ENCODE measurements around the gene OPN3.

Gene OPN3

DNA sequence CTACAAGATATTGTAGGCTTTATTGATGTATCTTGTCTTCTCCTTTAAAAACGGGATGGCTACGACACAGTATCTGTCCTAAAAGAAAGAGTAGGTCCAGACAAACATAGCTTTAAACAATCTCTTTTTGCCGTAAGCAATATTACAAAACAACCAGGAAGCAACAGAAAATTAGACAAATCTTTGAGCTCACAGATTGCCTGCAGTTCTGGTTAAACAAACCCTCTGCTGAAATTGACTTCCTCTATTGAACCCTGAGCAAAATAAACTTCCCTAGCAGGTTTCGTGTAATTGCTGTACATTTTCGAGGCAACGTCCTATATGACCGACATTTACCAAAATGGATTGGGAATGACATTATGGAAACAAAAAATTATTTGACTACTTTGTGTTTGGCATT, 50.6 kb downstream of the OPN3 start:
- no peak for DNase-seq (ENCODE audit: low read depth)

DNA sequence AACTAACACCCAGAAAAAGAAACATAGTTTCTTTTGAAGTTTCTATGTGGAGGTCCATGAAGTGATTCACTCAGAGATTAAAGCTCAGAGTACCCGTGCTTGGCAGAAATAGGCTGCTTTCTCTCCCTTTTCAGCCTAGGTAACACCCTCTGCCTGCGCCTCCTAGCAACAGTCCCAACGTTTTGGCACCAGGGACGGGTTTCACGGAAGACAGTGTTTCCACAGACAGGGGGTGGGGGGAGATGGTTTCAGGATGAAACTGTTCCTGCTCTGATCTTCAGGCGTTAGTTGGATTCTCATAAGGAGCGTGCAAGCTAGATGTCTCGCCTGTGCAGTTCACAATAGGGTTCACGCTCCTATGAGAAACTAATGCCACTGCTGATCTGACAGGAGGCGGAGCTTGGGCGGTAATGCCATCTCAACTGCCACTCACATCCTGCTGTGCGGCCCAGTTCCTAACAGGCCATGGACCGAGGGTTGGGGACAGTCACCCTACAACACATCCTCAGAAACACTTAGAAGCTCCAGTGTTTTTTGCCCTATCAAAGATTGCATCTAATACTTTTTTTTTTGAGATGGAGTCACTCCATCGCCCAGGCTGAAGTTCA, 53.2 kb downstream of the OPN3 start:
- no peak for DNase-seq (ENCODE audit: low read depth)

DNA sequence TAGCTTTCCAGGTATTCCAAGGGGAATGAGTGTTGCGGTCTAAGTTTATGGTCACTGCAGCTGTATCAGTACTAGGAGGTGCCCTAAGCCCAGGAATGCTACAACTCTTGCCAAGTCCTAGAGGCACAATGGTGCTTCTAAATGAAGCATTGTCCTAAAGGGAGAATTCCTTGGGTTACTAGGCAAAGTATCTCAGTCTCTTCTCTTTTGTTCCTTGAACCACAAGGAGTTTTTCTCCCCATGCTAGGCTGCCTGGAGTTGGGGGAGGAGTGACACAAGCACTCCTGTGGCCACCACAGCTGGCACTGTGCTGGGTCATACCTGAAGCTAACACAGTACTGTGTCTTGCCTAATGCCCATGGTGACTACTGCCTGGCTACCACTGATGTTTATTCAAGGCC, 57.2 kb downstream of the OPN3 start:
- DNase-seq (ENCODE audit: low read depth): no peak

DNA sequence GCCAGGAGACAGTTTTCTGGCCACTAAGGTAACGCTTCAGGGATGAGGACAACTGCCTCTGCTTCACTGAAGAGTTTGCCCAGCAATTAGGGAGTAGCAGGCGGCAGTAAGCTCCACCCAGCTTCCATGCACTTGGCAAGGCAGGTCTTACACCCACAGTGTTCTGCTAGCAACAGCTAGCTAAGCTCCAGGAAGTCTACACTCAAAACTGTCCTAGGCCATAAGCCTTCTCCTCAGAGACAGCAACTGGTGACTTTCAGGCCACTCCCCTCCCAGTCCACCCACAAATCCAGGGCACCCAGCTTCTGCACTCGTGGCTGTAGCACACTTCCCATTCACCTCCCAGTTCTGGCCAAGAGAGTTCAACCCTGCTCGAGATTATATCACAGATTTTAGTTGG, 60.7 kb downstream of the OPN3 start:
- DNase-seq (ENCODE audit: low read depth): peak; percentile 43

DNA sequence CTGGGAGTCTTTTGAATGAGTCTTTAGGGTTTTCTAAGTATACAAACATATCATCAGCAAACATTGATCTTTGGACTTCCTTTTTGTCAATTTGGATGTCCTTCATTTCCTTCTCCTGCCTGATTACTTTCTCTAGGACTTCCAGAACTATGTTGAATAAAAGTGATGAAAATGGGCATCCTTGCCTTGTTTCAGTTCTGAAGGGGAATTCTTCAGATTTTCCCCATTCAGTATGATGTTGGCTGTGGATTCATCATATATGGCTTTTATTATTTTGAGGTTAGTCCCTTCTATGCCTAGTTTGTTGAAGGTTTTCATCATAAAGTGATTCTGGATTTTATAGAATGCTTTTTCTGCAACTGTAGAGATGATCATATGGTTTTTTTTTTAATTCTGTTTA, 66.0 kb downstream of the OPN3 start:
- DNase-seq (ENCODE audit: low read depth): no peak

DNA sequence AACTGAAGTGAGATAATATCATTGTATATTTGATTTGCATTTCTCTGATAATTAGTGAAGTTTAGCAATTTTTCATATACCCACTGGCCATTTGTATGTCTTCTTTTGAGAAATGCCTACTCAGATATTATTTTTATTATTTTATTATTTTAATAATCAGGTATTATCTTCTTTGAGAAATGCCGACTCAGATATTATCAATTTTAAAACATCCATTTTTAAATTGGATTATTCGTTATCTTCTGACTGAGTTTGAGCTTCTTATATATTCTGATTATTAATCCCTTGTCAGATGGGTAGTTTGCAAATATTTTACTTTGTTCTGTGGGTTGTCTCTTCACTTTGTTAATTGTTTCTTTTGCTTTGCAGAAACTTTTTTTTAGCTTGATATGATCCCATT, 70.3 kb downstream of the OPN3 start:
- no peak for DNase-seq (ENCODE audit: low read depth)

DNA sequence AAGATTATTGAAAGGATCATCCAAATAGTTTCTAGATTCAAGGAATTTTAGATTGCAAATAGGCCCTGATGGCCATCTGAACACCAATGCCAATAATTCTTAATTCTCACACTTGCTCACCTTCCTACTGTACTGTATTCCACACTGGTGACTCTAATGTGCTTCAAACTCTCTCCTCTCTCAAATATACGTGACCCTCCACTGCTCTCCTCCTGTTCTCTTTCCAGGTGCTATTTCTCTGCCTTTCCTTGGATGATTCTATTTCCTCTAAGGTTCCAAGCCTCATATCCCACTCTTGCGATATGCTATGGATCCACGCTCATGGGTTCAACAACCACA, 79.4 kb downstream of the OPN3 start:
- no peak for DNase-seq (ENCODE audit: low read depth)

DNA sequence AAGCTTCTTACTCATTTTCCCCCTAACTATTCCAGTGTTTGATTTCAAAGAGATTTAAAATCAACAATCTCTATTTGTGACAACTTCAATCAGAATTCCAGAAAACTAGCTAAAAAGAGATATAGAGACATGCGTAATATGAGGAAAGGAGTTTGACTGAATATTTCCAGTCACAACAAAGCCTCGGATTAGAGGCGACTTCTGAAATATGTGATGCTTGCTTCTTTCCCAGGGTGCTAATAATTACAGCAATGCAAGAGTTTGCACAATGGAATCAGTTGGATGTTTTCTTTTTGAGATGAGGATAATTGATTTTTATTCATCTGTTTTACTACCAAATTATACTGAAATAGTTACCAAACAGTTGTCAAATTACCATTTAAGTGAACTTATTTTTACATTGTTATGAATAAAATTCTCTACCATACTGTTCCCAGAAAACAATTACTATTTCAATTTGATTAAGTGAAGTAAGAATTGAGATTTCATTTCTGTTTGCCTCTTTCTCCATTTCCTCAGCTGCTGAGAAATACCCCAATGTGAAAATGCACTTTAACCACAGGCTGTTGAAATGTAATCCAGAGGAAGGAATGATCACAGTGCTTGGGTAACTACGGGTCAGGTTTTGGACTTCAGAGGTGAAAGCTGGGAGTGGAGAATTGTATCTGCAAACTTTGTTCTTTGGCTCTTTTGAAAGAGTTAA, 79.9 kb downstream of the OPN3 start:
- DNase-seq (ENCODE audit: low read depth): no peak

DNA sequence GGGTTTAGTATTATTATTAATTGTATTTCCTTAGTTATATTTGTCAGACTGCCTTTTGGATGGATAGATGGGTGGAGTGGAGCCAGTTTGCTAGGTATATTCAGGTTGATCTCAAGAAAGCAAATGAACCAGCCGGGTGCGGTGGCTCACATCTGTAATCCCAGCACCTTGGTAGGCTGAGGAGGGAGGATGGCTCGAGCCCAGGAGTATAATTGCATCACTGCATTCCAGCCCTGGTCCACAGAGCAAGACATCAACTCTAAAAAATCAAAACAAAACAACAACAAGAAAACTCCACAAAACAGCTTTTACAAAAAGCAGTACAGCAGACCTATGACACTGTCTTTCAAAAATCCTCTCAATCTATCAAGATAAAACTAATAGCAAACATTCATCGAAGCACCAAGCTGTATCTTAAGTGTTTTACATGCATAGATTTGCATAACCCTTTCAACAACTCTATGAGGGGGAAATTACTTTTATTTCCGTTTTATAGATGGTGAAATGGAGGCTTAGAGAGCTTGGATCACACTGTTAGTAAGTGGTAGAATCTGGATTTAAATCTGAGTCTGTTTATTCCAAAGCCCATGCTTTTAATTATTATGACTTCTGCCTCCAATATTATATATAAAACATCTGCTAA, 82.5 kb downstream of the OPN3 start:
- DNase-seq (ENCODE audit: low read depth): no peak

DNA sequence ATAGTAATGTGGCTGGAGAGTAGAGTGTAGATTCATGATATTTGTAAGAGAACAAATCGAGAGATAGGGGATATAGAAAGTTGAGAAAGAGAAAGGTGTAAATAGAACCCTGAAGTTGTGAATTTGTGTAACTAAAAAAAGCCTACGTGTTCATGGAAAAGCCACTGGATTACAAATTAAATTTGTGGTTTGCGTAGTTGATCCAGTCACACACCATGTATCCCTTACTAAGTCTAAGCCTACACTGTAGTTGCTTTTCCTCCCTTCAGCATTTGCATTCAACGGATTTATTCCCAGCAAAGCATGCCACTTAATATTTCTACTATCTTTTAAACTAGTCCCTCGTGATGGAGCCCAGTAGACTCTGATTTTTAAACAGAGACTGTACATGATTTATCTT, 83.1 kb downstream of the OPN3 start:
- DNase-seq (ENCODE audit: low read depth): no peak

DNA sequence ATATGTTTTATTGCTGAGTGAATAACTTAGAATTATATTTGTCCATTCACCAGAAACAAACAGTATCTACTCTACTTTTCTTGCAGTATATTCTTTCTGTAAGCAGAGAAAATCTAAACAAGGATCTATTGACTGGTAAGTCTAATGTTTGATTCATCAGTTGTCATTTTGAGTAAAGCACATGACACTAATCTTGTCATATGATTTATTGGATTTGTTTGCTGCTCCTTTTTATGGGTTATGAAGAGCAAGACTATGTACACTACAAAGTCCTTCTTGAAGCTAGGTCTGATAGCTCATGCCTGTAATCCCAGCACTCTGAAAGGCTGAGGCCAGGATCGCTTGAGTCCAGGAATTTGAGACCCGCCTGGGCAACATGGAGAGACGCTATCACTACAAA, 84.6 kb downstream of the OPN3 start:
- DNase-seq (ENCODE audit: low read depth): no peak

DNA sequence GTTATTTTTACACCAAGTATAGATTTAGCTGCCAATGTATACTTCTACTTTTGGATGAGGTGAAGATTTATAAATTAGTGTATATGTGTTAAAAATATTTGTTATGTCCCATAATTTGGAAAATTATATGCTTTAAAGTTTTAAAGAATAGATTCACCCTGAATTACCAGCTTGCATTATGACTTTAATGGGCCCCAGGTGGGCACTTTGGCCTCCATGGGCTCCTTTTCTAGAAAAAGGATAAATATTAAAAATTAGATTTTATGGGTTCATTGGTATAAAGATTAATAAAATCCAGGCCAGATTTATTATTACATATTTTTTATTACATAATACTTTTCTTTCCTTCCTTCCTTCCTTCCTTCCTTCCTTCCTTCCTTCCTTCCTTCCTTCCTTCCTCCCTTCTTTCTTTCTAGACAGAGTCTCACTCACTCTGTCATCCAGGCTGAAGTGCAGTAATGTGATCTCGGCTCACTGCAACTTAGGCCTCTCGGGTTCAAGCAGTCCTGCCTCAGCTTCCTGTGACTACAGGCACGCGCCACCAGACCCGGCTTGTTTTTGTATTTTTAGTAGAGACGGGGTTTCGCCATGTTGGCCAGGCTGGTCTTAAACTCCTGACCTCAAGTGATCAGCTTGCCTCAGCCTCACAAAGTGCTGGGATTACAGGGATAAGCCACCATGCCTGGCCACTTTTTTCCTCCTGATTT, 86.1 kb downstream of the OPN3 start:
- DNase-seq (ENCODE audit: low read depth): no peak

DNA sequence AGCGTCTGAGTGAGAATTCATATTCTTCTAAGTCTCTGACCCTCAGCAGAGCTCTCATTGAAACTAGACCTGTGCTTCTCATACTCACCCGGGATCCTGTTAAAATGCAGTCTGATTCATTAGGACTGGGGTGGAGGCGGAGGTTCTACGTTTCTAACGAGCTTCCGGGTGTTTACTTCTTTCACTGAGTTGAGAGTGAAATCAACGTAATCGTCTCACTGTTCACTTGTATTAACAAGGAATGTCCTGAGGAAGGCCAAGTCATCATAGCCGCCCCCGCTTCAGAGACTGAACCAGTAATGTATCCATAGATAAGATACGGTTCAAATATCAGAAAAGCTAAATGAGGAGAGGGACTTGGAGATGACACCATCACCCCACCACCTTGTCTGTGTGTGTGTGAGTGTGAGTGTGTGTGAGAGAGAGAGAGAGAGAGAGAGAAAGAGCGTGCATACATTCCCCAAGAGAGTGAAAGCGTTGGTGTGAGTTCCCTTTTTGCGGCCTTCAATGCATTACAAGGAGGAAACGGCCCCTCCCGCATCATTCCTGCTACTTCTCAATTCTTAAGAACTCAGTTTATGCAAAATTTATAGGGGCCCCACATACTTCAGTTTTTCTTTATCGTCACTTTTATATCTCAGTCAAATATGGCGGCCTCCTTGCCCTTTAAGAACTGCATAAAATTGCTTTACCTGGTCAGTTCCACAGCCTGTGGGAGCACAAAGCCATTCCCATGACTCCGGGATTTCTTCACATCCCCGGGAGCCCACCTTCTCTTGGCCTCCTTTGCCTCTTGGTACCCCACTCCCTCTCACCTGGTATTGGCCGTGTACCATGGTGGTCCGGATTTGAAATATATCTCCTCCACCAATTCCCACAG, 88.2 kb downstream of the OPN3 start:
- DNase-seq (ENCODE audit: low read depth): peak; percentile 35

DNA sequence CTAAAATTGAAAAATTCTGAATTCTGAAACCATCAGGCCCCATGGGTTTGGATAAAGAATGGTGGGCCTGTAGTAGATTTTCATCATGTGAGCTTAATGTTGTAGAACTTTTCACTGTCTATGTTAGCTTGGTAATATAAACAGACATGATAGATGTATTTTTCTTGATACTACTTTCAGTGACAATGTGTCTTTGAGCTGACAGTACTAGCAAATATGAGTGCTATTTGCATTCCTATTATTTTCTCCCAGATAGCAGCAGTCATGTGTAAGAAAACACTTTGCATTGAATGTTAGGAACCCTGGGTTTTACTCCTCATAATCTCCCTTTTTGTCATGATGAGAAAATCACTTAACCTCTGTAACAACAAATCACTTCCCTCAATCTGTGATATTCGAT, 89.9 kb downstream of the OPN3 start:
- no peak for DNase-seq (ENCODE audit: low read depth)

DNA sequence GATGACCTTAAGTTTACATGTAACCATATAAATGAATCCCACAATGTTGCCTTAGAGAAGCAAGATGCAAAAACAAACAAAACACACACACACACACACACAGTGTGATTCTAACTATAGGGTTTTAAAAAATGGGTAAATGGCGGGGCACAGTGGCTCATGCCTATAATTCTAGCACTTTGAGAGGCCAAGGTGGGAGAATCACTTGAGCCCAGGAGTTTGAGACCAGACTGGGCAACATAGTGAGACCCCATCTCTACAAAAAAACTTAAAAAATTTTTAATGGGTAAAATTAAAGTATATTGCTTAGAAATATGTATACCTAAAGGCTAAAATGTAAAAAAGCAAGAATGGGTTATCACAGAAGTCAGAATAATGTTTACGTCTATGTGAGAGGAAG, 92.2 kb downstream of the OPN3 start:
- no peak for DNase-seq (ENCODE audit: low read depth)
